Germinal center (tissue), 1 donor: Measurements from ENCODE around the gene DNTT.

Experiments used
- DNase-seq: peaks from one replicate; pipeline ENCODE4 v3.0.0; 2012; ENCODE audit warnings: mixed read lengths, low spot score

The DNTT gene

DNA sequence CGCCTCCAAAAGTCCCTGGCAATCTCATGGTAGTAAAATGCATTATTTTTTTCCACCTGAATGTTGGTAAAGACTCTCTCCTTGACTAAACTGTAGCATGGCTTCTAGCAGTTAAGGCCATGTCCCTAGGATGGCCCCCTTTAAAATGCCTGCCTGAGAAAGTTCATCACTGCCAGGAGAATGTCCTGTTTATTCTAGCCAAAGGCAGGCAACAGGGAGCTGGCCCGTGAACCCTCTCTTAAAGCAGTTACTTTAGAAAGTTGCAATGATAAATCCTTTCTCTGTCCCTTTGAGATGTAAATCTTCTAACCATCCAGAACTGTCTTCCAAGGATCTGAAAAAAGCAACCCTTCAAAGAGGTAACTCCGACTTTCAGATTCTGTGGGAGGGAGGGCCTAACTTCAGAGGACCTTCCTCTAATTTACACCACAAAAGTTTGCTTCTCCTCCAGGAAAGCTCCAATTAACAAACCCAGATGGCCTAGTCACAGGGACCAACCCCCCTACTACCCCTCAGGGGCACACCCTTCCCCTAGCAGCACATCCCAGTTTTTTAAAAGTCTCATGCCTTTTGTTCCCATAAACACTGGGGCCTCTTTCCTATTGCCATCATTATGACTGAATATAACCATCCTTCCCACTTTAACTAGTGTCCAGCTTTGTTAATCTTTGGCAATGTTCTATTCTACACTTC lies 5.5 kb downstream of the DNTT start:
- DNase-seq = no peak

DNA sequence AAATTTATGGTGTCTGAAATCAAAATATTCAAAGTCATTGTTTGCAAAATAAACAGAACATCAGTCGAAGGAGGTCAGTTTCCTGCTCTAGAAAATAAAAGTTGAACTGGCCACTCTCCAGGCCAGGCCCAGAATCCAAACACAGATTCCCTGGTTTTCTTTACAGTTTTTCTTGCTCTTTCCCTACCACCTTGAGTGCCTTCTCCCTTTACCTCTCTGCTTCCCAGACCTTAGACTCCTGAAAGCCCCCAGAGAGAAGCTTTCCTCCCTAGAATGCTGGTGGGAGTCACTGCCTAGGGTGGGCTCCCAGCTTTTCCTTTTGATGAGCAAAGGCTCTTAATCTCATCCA lies 6.1 kb downstream of the DNTT start:
- DNase-seq = no peak

DNA sequence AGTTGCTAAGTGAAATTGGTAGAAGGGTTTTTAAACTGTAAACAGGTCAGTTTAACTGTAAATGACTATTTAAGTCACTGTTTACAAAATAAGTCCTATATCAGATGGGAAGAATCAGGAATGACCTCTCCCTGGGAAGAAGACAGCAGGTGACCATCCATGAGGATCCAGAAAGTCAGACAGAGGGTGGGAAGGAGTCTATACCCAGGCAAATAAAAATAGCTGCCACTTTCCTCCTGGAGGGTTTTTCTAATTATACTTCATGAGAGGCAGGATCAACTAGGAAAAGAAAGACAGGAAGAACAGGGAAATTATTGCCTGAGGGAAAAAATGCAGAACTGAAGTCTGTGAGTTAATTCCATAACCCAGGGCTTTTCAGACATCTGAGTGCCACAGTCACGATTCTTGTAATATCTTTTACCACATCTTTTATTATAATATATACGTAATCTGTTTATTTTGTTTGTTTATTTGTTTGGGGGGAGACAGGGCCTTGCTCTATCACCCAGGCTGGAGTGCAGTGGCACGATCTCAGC lies 7.0 kb downstream of the DNTT start:
- no peak for DNase-seq

DNA sequence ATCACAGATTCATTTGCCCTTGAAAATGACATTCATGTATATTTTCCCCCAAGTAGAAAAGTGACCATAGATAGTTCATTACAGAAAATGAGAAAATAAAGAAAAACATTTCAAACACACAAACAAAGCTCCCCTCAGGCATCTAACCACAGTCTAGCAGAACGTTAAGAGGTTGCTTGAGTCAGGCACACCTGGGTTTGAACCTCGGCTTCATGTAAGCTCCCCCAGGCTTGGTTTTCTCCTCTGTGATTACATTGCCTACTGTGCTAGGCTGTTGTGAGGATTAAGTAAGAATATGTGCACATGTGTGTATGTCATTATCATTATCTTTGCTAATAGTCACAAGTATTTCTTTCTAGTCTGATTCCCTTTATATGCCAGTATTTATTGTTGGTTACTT lies 9.1 kb downstream of the DNTT start:
- DNase-seq = no peak

DNA sequence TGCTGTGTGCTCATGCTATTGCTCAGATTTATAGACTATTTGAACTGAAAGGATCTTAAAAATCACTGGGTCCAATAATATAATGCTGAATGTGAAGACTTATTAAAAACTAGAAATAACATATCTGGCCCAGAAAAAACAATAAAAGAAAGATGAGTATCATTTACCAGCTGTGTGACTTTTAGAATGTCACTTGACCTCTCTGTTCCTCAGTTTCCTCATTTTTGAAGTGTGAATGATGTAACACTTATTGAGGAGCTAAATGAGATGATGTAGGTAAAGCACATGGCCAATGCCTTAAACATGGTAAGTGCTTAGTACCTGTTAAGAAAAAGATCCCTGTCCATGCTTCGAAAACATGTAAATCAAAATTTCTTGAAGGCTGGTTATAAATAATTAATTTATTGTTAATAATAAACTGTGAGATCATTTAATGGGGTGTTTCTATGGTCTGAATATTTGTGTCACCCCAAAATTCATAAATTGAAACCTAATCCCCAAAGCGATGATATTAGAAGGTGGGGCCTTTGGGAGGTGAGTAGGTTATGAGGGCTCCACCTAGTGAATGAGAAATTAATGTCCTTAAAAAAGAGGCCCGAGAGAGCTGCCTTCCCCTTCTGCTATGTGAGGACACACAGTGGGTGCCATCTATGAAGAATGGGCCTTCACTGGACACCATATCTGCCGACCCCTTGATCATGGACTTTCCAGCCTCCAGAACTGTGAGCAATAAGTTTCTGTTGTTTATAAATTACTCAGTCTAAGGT lies 13.0 kb downstream of the DNTT start:
- no peak for DNase-seq

DNA sequence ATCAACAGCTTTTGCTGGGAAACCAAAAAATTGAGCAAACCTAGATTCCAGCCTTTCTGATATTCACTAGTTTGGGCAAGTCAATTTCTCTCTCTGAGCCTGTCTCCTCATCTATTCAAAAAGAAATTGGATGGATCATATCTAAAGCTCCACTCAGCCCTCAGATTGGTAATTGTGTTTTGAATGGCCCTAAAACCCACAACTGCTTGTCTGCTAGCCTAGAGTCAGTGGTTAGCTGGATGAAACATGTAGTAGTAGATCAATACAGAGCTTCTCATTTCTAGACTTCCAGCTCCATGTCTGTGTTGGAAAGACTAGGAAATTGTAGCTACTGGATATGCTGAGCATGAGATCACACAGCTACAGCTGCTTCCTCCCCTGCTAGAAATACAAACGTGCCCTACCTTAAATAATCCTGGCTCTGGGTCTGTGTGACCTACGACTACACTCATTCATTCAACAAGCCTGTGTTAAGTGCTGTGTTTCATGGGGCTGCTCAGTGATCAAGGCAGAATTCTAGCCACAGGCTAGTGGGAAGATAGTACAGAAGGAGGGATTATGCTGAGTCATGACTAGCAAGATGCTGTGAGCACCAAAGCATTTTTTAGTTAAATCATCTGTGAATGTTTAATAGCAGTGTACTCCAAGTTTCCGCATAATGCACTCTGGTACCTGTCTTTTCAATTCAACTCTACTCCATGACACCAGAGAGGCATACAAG lies 15.7 kb downstream of the DNTT start:
- DNase-seq = no peak

DNA sequence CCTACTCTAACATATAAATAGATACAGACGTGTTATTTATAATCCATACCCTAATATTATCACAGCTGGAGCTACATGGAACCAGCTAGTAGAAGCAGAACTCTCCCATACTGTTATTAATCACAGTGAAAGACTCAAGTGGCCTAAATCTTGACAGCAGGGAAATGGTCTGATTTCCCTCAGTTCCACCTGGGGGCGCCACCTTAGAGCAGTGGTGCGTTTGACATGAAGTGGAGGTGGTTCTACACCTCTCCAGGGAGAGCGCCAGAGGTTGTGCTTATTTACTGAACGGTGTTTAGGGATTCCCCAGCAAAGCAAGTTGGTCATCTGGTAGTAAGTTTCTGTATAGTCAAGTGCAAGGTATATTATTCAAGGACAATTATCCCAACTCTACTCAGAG lies 17.6 kb downstream of the DNTT start:
- no peak for DNase-seq

DNA sequence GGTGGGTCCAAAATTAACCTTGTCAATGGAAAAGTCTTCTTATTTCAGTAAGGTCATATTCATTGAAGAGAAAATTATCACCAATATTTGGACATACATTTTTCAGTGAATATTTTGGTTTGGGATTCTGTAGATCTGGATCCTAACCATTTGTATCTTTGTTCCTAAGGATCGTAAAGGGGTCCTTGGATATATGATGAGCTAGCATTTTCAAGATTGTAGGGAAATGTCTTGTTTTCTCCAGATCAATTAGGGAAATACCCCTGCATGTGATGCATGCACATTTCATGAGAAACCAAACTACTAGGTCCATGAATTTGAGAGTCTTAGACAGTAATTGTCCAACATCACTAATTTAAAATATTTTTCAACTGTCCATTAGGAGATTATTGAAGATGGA lies 18.0 kb downstream of the DNTT start:
- no peak for DNase-seq

DNA sequence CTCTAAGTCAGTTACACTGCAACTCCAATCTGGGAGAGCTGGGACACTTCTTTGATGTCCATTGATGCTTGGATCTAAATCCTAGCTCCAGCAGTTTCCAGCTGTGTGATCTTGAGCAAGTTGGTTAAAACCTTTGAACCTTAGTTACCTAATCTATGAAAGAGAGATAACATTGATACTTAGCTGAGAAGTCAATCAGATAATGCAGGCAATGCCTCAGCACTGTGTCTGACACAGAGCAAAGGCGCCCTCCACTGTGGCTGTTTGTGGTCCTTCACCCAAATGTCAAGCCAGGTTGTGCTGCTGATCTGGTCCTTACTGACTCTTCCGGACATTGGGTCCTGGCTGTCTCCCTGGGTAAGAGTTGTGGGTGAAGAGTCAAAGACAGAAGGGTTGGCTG lies 20.2 kb downstream of the DNTT start:
- DNase-seq = no peak

DNA sequence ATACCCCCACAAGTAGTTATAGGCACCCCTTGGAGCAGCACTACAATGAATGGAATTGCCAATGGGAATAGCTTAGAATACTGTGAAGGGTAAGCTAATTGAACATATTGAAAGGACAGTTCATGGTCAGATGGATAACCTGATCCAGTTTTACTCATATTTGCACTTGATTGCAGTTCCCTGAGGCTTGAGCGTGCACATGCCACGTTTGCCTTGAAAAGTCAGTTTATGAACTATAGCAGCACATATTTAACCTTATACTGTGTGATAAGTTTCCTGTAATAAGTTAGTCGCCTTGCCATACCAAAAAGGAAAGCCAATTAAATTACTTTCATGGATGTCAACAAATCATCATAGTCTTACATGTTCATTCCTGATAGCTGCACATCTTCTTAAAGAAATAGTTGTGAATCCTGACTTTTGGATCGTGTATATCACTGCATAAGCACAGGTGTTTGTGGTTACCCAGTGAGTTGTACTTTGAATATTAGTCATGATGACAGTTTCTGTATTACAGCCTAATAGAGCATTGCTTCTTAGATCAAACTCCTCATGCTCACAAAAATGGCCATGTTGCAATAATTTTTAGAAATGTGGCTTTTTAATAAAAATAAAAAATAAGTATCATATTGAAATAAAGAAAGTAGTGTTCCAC lies 21.6 kb downstream of the DNTT start:
- no peak for DNase-seq

DNA sequence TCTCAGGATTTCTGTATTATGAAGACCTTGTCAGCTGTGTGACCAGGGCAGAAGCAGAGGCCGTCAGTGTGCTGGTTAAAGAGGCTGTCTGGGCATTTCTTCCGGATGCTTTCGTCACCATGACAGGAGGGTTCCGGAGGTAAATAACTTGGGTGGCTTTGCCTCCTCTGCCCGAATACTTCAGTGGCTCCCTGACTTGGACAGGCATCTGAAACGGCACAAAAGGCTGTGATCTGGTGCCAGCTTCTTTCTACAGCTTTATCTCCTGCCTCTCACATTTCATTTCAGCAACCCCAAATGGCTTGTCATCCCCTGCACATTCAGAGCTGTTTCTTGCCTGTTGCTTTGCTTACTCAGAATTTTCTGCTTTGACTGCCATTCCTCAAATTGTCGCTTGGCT lies 23.2 kb downstream of the DNTT start:
- DNase-seq = no peak

DNA sequence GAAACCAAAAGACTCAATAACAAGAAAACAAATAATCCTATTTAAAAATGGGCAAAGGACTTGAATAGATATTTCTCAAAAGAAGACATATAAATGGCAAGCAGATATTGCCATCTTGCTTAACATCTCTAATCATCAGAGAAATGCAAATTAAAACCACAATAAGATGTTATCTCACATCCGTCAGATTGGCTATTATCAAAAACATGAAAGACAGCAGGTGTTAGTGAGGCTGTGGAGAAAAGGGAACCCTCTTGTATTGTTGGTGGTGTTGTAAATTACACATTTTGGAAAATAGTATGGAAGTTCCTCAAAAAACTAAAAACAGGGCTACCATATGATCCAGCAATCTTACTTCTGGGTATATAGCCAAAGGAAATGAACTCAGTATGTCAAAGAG lies 28.9 kb downstream of the DNTT start:
- no peak for DNase-seq

DNA sequence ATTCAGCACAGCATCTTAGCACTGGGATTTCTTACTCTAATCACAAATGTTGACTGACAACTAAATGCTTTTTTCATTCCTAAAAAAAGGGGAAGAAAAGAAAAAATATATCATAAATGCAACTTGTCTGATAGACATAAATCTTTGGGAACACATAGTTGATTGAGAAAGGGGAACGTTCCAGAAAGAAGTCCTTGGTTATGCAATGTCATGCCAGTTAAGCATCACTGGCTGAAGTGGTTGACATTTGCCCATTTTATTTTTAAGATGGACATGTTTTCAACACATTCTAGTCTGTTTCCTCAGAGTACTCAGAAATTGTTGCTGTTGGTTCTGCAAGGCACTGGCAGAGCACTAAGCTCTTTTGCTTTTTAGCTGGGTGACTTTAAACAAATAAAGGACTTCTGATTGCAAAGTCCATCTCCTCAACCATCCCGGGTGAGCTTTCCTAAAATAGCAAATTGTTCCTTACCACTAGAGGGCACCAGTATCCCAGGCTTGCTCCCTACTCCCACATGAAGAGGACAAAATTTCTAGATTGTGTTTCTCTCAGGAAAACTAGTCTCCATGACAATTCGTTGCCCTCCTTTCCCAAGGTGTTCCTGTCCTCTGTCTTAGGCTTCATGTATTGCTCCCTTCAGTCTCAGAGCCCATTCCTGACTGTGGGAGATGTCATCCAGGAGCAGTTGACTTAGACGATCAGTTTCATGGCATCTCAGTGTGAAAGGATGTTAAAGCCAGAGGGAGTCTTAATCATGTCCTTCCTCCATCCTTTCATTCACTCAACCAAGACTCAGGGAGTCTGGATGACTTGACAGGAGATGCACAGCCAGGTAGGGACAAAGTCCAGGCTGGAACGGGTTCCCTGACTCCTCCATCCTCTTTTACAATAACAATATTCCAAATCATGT lies 30.6 kb downstream of the DNTT start:
- peak; percentile 11 for DNase-seq

DNA sequence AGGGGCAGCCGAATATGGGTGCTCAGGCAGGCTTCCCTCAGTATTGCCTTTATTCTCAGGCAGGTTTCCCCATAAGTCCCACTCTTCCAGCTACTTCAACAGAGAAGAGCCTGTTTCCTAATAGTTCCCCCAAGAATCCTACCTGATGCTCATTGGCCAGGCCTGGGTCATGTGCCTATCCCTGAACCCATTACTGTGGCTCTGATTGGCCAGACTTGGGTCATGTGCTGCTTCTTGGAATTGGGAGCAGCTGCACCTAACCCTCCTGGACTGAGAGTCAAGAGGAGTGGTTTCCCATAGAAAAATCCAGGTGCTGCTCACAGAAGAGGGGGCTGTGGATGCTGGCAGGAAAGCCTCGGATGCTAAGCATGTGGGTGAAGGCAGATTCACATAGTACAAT lies 32.9 kb downstream of the DNTT start:
- no peak for DNase-seq

DNA sequence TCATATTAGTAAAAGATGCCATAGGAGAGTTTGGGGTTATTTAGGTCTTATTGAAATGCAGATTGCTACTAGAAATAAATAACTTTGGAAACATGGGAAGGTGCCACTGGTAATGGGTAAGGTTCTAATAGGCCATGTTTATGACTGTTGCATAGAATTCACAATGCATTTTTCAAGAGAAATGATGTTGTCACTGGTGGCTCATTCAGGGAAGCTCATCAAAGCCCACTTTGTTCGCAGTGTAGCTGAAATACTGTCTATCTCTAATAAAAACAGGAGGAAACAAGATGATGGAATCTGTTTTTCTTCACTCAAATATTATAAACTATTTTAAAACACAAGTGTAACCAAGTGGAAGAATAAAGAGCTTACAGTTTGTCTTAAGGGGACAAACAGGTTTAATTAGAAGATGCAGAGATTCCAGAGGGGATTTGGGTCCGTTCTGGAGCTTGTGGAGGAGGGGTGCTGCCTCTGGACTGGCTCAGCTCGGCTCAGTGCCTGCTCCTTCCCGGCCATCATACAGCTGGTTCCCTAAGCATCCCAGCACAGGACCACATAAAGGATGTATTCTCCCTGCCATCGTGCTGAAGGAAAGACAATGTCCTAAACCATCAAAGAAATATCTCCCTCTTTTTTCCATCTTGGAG lies 34.2 kb downstream of the DNTT start:
- DNase-seq = no peak

DNA sequence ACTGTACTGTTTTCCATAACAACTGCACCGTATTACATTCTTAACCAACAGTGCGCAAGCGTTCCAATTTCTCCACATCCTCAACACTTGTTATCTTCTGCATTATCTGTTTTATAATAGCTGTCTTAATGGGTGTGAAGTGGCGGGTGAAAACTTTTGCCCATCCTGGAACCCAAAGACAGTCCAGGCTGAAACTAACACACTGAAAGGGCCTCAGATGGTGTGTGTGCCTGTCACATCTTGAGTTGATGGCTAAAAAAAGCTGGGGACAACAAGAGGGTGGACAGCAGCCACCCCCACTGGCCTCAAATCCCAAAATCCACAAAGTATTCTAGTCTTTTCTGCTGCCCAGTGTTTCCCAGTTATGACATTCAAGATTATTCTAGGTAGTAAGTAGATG lies 35.1 kb downstream of the DNTT start:
- DNase-seq = no peak

DNA sequence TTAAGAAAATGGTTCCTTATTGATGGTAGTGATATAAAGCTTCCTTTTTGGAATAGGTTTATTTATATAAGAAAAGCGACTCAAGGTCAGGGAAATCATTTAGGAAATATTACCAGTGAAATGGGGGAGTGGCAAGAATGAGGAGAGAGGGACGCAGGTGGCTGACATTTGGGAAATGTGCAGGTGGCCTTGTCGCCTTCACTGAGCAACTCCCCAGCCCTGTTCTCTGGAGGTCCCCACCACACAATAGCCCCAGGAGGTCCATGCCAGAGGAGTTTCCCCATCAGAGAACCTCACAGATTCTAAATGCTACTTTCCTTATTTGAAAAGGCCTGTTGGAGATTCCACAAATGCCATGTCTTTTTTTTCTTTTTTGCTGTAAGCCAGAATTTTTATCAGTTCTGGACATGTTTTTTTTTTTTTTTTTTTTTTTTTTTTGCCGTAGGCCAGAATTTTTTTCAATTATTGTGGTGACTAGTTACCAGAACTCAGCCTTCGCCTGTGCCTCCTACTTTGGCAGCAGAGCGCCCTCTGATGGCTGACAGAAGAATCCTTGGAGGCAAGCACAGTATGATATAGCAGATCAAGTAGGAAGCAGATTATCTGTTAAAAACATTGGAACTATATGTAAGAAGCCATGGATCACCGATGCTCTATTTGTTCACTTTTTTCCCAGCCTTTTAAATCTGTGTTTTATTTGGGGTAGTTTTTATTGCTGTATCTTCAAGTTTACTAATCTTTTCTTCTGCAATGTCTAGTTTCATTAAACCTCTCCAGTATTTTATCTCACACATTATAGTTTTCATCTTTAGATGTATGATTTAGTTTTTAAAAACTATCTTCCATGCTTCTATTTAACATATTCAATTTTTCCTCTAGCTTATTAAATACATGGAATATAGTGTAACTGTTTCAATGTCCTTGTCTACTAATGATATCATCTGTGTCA lies 36.0 kb downstream of the DNTT start:
- peak; percentile 50 for DNase-seq

DNA sequence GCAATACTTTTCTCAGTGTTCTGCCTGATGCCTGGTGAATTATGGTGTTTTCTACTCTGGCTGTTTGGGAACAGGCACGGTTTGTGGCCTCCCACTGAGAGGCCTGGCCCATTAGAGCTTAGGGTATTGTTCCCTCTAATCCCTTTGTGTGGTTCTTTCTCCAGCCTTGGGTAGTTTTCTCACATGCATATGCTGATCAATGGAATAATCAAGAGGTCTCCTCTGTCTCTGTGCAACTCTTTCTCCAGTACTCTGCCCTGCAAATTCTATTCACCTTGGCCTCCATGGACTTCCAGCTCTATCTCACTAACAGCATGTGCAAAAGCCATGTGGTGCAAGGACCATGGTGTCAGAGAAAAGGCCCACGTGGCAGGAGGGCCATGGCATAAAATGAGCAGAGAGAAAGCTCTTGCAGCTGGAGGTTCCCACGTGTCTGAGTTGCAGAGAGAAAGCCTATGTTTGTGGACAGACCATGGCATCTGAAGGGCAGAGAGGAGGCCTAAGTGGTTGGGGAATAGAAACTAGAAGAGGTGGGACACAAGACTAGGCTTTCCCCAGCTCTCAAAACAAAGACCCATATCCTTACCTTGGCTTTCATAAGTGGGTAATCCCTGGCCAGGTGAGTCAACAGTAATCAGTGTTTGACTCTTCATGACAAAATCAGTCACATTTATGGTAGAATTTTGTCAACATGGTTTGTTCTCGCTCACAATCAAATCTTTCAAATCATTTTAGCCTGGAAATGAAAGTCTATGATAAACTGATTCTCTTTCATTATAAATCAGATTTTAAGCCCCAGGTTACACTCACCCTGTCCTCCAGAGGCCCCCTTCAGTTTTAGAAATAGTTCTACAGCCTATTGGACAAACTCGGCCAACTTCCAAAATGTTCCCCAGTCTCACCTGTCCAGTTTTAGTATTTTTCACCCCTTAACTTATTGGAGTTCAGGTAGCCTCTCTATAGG lies 37.3 kb downstream of the DNTT start:
- DNase-seq = no peak

DNA sequence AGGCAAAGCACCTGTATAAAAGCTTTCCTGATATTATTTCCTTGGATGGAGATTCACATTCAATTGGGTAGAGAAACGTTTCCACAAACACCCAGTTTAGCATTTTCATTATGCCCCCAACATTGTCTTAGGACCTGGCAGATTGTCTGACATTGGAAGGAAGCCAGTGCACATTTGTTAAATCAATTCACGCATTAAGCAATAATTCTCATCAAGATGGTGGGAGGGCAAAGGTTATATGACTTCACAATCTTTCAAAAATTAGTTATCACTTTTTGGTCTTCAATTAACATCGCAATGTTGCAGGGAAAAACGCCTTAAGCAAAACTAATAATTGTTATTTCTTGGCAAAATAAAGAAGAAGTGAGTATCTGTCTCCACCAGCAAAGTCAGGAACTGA lies 38.2 kb downstream of the DNTT start:
- no peak for DNase-seq
